Stimulated activated CD4-positive, alpha-beta T cell treated with anti-CD3 and anti-CD28 coated beads, TNF-alpha, amount 100 ng/mL, for 1 hour (primary cell): ENCODE results near the gene ZNF662.
A peak's percentile ranks its signal among the peaks of the same experiment; 100 is the strongest.
"Not testable (repeated sequence)": the region's sequence is repeated elsewhere in the genome, so short reads cannot be mapped to it uniquely, and the experiment has no call there.

Source experiments
- DNase-seq, 3 donors: peaks; one replicate each; pipeline ENCODE4 v3.0.0-alpha.2; 2020; ENCODE audit warnings: low read depth in 3 of 3, low spot score in 1 of 3

The ZNF662 gene

DNA sequence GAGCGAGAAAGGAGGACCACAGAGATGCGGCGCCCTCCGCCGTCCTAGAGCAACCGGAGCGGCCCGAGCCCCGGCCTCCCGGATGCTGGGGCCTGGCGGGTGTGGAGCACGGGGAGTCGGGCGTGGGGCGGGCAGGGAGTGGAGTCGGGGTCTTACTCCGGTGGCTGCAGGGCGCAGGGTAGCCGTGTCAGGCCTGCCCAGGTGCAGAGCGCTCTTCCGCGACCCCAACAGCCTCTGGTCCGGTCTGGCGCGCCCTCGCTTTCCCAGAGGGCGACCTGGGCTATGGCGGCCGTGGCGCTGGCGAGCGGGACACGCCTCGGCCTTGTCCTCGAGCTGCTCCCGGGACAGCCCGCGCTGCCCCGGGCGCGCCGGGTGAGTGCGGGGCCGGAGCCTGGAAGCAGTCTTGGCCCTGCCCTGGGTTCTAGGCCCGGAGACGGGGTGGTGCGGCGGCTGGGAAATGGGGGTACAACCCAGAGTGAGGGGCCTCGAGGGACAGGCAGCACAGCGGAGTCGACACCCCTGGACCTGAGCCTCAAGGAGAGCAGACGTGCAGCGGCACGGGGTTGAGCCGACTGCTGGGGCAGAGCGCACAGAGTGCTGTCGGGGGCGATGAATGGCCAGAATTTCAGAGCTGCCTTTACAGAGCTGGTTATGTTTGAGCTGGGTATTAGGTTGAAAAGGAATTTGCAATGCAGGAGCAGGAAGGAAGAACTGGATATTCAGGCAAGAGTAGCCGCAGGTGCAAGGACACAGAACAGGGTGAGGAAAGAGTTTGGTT lies at the start of gene ZNF662:
Gene ZNF662 (plus strand): TSS at position 73 of the 778 bp plus-strand sequence. CDS start 1,973 bp downstream, outside the sequence.
- DNase-seq = peak in 1 of 3 donors; percentile 25

DNA sequence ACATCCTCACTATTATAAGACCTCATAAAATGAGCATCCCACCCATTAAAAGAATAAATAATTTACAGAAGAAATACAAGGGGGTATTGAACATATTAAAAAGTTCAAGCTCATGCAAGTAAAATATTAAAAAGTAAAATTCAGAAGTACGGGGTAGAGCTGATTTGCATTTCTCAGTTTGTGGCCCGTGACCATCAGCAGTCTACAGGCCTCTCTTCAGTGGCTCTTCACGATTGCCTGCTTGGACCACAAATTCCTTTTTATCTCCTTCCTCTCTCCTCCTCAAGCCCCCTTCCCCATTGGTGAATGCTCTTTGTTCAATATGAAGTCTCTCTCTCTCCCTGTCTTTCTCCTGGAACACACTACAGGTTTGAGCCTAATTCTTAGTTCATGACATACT lies 49.4 kb upstream of the ZNF662 start:
- DNase-seq = no peak

DNA sequence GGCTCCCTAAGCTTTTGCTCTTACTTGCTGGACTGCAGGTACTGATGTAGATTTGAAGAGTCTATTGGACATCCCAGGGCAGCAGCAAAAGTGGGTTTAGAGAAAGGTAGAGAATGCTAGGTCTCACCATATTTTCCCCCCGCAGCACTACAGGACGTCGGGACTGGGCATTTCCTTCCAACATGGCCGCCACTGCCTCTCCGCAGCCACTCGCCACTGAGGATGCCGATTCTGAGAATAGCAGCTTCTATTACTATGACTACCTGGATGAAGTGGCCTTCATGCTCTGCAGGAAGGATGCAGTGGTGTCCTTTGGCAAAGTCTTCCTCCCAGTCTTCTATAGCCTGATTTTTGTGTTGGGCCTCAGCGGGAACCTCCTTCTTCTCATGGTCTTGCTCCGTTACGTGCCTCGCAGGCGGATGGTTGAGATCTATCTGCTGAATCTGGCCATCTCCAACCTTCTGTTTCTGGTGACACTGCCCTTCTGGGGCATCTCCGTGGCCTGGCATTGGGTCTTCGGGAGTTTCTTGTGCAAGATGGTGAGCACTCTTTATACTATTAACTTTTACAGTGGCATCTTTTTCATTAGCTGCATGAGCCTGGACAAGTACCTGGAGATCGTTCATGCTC lies 41.5 kb upstream of the ZNF662 start:
- DNase-seq = no peak

DNA sequence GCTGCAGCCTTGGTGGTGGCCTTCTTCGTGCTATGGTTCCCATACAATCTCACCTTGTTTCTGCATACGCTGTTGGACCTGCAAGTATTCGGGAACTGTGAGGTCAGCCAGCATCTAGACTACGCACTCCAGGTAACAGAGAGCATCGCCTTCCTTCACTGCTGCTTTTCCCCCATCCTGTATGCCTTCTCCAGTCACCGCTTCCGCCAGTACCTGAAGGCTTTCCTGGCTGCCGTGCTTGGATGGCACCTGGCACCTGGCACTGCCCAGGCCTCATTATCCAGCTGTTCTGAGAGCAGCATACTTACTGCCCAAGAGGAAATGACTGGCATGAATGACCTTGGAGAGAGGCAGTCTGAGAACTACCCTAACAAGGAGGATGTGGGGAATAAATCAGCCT lies 40.7 kb upstream of the ZNF662 start:
- no peak for DNase-seq

GRCh38 chr3:42867138-42867537 lies 38.8 kb upstream of the ZNF662 start:
- no peak for DNase-seq

GRCh38 chr3:42868841-42869240 lies 37.1 kb upstream of the ZNF662 start:
- no peak for DNase-seq

DNA sequence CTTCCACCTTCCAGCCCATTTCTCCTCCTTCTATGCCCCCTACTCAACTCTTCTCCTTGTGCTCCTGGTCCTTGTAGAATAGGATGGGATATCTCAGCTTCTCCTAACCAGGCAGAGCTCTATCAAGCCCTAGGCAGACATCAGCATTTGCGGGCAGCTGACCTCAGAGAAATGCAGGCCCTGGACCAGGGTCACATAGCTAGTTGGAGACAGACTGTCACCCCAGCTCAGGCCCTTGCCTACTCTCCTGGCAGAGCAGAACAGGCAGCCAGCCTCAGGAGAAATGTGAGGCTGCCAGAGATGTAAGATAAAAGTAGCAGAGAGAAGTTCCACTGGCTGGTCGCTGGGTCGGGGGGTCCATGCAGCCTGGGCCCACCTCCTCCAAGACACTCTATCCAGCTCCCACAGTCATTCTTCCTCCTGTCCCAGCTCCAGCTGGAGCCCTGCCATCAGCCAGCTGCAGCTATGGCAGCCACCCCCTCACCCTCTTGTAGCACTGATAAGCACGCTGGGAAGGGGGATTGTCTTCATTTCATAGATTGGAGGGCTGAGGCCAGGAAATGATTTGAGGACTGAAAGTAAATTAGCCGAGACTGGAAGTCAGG lies 34.2 kb upstream of the ZNF662 start:
- no peak for DNase-seq

DNA sequence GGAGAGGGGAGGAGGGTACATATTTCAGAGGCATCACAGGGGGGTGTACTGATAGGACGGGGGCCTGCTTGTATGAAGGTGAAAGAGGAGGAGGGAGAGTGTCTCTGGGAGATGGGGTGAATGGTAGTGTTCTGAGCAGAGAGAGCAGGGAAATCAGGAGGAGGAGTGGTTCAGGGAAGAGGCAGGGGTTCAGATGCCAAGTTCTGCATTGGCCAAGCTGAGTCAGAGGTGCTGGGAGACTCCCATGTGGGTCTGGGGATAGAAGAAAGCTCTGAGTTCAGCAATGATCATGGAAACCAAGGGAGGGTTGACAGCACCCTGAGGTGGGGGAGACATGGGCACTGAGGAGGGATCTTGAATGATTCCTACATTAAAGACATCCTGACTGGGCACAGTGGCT lies 33.2 kb upstream of the ZNF662 start:
- no peak for DNase-seq

DNA sequence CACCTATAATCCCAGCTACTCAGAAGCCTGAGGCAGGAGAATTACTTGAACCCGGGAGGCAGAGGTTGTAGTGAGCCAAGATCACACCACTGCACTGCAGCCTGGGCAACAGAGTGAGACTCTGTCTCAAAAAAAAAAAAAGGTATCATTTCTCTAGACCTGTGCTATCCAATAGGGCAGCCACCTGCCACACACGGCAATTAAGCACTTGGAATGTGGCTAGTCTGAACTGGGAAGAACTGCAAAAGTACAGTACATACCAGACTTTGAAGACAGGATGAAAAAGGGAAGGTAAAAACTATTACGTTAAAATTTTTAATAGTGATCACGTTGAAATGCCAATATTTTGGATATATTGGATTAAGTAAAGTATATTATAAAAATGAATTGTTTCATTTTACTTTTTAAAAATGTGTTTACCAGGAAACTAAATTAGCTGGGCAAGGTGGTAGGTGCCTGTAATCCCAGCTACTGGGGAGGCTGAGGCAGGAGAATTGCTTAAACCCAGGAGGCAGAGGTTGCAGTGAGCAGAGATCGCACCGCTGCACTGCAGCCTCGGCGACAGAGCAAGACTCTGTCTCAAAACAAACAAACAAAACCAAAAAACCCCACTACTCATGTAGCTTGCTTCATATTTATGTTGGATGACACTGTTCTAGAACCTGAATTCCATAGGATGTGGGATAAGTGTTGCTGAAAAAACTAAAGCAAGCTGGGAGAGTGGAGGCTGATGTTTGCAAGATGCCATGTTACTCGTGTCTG lies 32.5 kb upstream of the ZNF662 start:
- DNase-seq = no peak

- DNase-seq = no peak
Measured at GRCh38 chr3:42874749-42875148, 31.2 kb upstream of the ZNF662 start.

- no peak for DNase-seq
Measured at GRCh38 chr3:42875325-42876151, 30.4 kb upstream of the ZNF662 start, which contains the start of gene CYP8B1. CYP8B1 (minus strand) TSS chr3:42875879; CDS start chr3:42875816, 63 bp downstream.

DNA sequence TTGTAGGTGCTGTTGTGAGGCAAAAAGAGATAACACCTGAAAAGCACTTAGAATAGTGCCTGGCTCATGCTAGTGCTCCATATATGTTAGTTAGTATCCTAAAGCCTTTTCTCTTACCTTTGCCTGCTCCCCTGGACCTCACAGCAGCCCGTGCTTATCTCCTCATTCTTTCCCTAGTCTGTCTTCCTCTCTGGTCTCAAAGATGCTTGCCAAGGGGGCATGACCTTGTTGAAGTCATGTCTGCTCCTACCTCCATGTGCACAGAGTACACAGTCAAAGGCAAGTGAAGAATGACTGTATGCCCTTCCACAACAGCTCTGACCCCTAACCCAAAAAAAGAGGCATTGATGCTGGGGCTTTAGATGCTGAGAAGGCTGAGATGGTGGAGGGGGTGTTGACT lies 29.5 kb upstream of the ZNF662 start:
- no peak for DNase-seq

DNA sequence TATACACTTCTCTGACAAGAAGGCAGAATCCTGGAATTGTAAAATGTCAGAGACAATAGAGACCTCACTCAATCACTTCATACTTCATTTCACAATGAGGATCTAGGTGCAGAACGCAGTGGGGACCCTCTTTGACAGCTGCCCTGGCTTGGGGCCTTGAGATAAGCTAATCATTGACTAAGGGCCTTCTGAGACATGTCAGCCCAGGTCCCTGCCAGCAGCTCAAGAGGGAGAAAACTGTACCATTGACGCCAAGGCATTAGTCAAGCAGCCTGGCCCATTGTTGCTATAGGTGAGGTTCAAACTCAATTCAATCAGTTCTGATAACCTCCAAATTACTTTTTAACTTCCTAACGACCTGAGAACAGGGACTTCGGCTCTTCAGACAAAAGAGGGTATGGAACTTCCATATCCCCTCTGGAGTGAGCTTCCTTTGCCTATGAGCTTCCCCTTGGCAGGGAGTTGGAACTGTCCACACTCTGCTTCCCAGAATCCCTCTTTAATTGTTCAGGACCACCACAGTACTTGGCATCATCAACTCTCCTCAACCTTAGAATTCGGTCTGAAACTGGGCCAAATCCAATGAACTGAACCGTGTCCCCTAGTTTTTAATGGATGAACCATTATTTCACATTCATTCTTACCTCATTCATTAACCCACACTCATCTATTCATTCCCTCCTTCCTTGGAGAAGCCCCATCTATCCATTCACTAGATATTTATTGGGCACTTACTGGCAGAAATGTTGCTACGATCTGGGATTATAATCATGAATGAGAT lies 28.8 kb upstream of the ZNF662 start:
- DNase-seq = no peak

- DNase-seq = no peak
Measured at GRCh38 chr3:42877881-42878280, 28.1 kb upstream of the ZNF662 start.

DNA sequence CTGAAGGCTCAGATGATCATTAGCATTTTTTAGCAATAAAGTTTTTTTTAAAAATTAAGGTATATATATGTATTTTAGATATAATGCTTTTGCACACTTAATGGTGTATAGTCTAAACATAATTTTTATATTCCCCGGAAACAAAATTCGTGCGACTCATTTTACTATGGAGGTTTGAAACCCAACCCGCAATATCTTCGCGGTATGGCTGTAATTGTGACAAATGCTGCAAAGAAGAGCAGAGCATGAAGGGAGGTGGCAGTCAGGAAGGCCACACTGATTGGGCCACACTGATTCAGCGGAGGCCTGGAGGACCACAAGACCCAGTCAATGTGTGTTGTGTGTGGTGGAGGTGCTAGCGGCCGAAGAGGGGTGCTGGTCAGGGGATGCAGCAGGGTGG lies 25.8 kb upstream of the ZNF662 start:
- no peak for DNase-seq

GRCh38 chr3:42880601-42881451 lies 25.1 kb upstream of the ZNF662 start:
- peak; percentile 68 to 76 (median 72) for DNase-seq

DNA sequence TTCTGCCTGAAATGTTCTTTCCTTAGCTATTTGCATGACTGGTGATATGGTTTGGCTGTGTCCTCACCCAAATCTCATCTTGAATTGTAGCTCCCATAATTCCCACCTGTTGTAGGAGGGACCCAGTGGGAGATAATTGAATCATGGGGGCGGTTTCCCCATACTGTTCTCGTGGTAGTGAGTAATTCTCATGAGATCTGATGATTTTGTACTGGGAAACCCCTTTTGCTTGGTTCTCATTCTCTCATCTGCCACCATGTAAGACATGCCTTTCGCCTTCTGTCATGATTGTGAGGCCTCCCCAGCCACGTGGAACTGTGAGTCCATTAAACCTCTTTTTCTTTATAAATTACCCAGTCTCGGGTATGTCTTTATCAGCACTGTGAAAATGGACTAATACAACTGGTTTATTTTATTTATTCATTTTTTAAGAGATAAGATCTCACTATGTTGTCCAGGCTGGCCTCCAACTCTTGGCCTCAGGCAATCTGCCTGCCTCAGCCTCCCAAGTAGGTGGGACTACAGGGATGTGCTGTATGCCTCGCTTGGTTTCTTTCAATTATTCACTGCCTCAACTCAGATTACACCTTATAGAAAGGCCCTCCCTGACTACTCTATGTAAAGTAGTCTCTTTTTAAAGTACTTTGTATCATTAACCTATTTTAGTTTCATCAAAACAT lies 22.6 kb upstream of the ZNF662 start:
- DNase-seq = not testable (repeated sequence)

- no peak for DNase-seq
Measured at GRCh38 chr3:42884324-42884723, 21.6 kb upstream of the ZNF662 start.
